ENCODE results near the gene PRF1.
A peak's percentile ranks its signal among the peaks of the same experiment; 100 is the strongest.

Gene PRF1

GRCh38 chr10:70575874-70576802 lies 26.4 kb downstream of the PRF1 start:
- DNase-seq, result peak; percentile 54

DNA sequence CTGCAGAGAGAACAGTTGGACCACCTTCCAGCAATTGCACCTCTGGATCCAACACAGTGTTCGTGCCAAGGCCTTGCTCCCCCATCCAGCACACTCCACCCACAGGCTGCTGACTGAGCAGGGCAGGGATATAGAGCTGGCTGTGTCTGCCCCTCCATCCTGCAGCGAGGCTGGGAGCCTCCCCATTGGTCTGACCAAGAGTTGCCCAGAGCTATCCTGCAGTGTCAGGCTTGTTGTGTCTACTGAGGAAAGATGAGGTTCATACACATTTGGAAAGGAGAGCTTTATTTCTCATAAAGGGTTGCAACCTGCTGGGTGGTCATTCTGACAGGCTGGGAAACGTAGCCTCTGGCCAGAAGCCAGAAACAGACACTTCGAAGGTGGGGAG lies 27.1 kb downstream of the PRF1 start:
- peak; percentile 54 for DNase-seq

DNA sequence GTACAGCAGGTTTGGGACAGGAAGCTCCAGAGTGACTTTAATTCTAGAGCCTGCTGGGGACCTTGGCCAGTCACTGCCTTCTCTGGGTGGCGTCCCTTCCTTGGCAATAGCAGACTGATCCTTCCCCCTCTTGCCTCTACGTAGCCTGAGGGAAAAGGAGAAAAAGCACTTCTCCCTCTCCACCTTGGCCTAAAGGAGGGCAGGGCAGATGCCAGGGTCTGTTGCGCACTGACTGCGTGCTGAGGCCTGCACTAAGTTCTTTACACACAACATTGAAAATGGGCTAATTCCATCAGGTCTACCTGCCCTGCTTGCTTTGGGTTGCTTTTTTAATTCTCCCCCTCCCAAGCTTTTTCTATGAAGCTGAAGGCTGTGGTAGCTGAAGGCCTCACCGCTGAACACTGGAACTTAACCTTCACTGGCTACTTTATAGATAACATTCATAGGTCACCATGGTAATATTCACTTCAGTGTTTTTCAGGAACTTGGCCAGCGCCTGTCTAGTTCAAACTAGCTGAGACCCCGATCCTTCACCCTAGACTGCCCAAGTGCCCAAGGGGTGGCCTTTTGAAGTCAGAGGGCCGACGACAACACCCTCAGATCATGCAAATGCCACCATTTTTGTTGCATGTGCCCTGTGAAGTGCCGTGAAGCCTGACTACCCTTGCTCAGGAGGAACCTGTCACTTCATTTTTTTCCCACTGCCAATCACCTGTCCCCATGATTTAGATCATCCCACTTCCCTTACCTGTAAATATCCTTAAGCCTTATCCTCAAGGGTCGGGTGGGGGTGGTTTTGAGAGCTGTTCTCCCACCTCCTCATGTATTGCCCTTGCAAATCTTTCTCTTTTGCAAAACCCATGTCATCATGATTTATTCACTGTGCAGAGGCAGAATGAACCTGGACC lies 28.7 kb downstream of the PRF1 start:
- DNase-seq, result no peak

- no peak for DNase-seq
Observed at GRCh38 chr10:70571636-70572439, 30.7 kb downstream of the PRF1 start.

DNA sequence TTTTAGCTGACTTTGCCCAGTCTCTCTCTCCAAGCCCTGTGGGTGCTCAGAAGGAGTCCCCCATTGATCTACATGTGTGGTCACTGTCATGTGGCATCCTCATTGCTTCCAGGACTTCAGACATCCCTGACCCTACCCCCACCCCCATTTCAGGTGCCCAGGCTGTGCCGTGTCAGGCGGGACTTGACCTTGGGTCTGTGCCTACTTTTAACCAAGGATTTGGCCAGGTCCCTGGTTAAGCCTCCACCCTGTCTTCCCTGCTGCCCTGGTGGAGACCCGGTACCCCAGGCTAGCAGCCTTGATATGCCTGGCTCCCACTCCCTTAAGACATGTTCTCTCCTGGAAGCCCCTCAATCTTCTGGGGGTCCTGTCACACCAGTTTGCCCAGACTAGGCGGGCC lies 31.3 kb downstream of the PRF1 start:
- DNase-seq, result no peak

- no peak for DNase-seq
Observed at GRCh38 chr10:70568781-70569495, 33.6 kb downstream of the PRF1 start.

- no peak for DNase-seq
Observed at GRCh38 chr10:70568113-70568512, 34.4 kb downstream of the PRF1 start.

- peak; percentile 76 for DNase-seq
Observed at GRCh38 chr10:70567603-70568002, 34.9 kb downstream of the PRF1 start.

DNA sequence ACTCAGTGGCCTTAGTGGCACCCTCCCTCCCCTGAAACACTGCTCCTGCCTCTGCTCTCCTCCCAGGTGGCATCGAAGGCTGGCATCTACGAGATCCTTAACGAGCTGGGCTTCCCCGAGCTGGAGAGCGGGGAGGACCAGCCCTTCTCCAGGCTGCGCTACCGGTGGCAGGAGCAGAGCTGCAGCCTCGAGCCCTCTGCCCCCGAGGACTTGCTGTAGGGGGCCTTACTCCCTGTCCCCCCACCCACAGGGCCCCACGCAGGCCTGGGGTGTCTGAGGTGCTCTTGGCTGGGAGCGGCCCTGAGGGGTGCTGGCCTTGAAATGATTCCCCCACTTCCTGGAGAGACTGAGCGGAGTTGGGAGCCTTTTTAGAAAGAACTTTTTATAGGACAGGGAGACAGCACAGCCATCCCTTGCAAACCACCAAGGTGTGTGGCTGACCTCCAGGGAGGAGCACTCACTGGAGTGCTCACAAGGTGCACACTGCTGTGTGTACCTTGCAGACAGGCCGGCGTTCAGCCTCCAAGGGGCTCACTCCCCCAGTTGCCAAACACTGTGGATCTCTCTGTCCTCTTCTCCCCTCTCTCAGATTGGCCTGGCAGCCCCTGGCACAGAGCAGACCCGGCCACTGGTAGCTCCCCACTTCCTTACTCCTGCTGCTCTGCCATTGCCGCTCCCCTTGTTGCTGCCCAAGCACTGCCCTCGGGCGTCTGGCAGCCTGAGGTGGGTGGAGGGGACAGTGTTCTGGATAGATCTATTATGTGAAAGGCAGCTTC lies 35.8 kb downstream of the PRF1 start:
- DNase-seq, result no peak

GRCh38 chr10:70565556-70566514 lies 36.7 kb downstream of the PRF1 start:
- no peak for DNase-seq

- no peak for DNase-seq
Observed at GRCh38 chr10:70564901-70565351, 37.6 kb downstream of the PRF1 start.

- no peak for DNase-seq
Observed at GRCh38 chr10:70564113-70564725, 38.3 kb downstream of the PRF1 start.

DNA sequence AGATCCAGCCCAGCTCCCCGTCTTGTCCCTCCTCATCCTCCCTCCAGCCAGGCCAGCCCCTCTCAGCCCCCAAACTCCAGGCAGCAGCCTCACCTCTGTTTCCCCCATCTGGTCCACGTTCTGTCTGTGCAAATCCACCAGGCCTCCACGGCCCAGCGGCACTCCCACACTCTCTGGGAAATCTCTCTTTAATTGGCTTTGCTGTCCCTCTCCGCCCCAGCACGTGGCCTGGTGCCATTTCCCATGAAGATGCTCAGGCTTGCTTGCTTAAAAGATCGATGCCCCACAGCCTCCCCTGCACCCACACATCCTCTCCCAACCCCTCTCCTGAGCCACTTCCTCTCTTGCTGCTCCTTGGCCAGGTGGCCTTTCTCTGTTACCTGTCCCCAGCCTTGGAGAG lies 39.3 kb downstream of the PRF1 start:
- no peak for DNase-seq

- no peak for DNase-seq
Observed at GRCh38 chr10:70562036-70562755, 40.3 kb downstream of the PRF1 start.

DNA sequence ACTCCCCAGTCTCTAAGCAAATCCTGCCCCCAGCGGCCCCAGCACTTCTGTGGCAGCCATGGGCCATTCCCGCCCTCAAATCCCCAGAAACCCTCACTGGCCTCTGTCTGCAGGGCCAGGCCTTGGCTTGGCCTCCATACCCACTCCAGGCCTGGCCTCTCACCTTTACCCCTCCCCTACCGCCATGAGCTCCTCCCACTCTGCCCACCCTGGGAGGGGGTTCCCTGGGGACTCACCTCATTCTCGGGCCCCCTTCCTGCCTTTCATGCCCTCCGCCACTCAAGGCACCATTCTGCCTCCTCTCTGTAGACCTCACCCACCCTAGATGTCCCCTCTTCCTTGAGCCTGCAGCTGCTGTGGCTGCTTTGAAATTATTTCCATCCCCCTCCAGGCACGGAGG lies 41.0 kb downstream of the PRF1 start:
- no peak for DNase-seq

DNA sequence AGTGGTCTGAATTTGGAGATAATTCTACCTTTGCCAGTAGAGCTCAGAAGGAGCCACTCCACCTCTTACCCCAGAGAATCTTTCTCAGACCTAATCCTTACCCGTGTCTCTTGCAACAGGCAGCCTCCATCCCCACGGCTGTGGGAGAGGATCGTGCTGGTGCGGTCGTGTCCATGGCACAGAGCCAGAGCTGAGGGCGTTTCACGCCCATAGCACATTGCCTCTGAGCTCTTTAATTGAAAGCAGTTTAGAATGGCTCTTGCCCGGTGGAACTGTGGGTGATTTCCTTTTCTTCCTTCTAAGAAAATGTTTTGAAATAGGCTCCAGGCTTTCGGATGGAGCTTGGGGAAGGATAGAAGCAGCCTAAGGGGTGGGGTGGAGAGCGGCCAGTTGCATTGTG lies 41.5 kb downstream of the PRF1 start:
- peak; percentile 34 for DNase-seq

DNA sequence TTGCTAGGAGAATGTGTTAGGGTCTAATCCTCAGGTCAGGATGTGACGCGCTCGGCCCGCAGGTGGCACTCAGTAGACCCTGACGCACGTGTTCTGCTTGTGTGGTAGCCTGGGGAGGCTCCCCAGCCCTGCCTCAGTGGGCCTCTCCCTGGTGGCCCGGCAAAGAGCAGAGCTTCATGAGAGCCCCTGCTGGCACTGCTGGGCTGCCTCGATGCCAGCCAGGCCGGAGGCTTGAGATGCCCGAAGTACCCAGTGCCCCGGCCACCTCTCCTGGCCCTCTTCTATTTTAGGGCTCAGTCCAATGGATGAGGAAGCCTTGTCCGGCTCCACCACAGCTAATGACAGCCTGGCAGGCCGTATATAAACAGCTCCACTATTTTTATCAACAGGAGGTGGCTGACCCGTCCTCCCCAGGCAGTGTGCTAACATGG lies 42.0 kb downstream of the PRF1 start:
- no peak for DNase-seq

GRCh38 chr10:70559861-70560260 lies 42.7 kb downstream of the PRF1 start:
- DNase-seq, result no peak
